Retinal pigment epithelial cell (primary cell): ENCODE results near the gene STK24.

Experiments
- DNase-seq: peaks from one replicate; pipeline ENCODE4 v3.0.0-alpha.2; 2010; ENCODE audit warnings: low read depth
- H3K4me3 ChIP-seq: 2 replicates; pipeline ENCODE4 v1.5.1; 2011; ENCODE audit warnings: mild to moderate bottlenecking, low read length, control low read depth, moderate library complexity
- CTCF ChIP-seq: conservative IDR thresholded peaks from 2 replicates; pipeline ENCODE4 v1.5.1; 2011; ENCODE audit warnings: low read depth, low read length, control low read depth, inconsistent platforms

The STK24 gene

GRCh38 chr13:98515818-98516465, 61.0 kb downstream of the STK24 start:
- TF ChIP-seq CTCF, result no peak
- no peak for DNase-seq
- no peak overlapping the region for H3K4me3 ChIP-seq

- no peak overlapping the region for H3K4me3 ChIP-seq
- TF ChIP-seq CTCF, result no peak
- DNase-seq, result no peak
Measured at GRCh38 chr13:98514288-98514687, 62.6 kb downstream of the STK24 start.

GRCh38 chr13:98513837-98514236, 63.1 kb downstream of the STK24 start:
- TF ChIP-seq CTCF, result no peak
- no peak overlapping the region for H3K4me3 ChIP-seq
- no peak for DNase-seq

GRCh38 chr13:98512774-98513665, 63.9 kb downstream of the STK24 start:
- no peak for TF ChIP-seq CTCF
- DNase-seq, result no peak
- no peak overlapping the region for H3K4me3 ChIP-seq

GRCh38 chr13:98511435-98511834, 65.5 kb downstream of the STK24 start:
- no peak for DNase-seq
- H3K4me3 ChIP-seq, result no peak overlapping the region
- TF ChIP-seq CTCF, result no peak

GRCh38 chr13:98510156-98510509, 66.8 kb downstream of the STK24 start:
- no peak for DNase-seq
- TF ChIP-seq CTCF, result no peak
- H3K4me3 ChIP-seq, result no peak overlapping the region
